Neural progenitor cell (in vitro differentiated cells): Measurements from ENCODE around the gene IFNA5.

ENCODE experiments used
- EZH2 ChIP-seq: fragments of 200-600 bp; sonication (generic); IDR thresholded peaks from 2 replicates; pipeline ENCODE4 v1.6.1; 2017; ENCODE audit warnings: antibody characterized with exemption, mild to moderate bottlenecking, moderate library complexity
- TF ChIP-seq, protein P1 (sequence below): fragments of 200-600 bp; sonication (generic); IDR thresholded peaks from 2 replicates; pipeline ENCODE4 v1.5.1; 2017; ENCODE audit warnings: antibody characterized with exemption, mild to moderate bottlenecking

- TF ChIP-seq, protein P1, sequence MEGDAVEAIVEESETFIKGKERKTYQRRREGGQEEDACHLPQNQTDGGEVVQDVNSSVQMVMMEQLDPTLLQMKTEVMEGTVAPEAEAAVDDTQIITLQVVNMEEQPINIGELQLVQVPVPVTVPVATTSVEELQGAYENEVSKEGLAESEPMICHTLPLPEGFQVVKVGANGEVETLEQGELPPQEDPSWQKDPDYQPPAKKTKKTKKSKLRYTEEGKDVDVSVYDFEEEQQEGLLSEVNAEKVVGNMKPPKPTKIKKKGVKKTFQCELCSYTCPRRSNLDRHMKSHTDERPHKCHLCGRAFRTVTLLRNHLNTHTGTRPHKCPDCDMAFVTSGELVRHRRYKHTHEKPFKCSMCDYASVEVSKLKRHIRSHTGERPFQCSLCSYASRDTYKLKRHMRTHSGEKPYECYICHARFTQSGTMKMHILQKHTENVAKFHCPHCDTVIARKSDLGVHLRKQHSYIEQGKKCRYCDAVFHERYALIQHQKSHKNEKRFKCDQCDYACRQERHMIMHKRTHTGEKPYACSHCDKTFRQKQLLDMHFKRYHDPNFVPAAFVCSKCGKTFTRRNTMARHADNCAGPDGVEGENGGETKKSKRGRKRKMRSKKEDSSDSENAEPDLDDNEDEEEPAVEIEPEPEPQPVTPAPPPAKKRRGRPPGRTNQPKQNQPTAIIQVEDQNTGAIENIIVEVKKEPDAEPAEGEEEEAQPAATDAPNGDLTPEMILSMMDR: no peak
- no peak for TF ChIP-seq EZH2
These were observed 11.1 kb upstream of the IFNA5 start for GRCh38 chr9:21316032-21316842.
